HG02759 (cell line): ENCODE results near the gene CSNK1E.
"Not testable (repeated sequence)": the region's sequence is repeated elsewhere in the genome, so short reads cannot be mapped to it uniquely, and the experiment has no call there.

Experiments
- ATAC-seq: cut with Tn5 transposase; IDR thresholded peaks from one replicate; pipeline ENCODE4 v1.9.1; 2021; ENCODE audit warnings: mild to moderate bottlenecking, moderate library complexity; ENCODE audit not compliant: unreplicated experiment

Gene CSNK1E

GRCh38 chr22:38317122-38317994 is at the start of gene CSNK1E:
Gene CSNK1E (minus strand): TSS chr22:38317433. CDS start chr22:38314157, 3,276 bp downstream.
- peak; percentile 48 for ATAC-seq

DNA sequence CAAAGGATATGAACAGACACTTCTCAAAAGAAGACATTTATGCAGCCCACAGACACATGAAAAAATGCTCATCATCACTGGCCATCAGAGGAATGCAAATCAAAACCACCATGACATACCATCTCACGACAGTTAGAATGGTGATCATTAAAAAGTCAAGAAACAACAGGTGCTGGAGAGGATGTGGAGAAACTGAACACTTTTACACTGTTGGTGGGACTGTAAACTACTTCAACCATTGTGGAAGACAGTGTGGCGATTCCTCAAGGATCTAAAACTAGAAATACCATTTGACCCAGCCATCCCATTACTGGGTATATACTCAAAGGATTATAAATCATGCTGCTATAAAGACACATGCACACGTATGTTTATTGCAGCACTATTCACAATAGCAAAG is 48.6 kb upstream of the CSNK1E start:
- not testable (repeated sequence) for ATAC-seq

GRCh38 chr22:38365174-38365573 is 47.9 kb upstream of the CSNK1E start:
- not testable (repeated sequence) for ATAC-seq

GRCh38 chr22:38360560-38360959 is 43.3 kb upstream of the CSNK1E start:
- not testable (repeated sequence) for ATAC-seq

DNA sequence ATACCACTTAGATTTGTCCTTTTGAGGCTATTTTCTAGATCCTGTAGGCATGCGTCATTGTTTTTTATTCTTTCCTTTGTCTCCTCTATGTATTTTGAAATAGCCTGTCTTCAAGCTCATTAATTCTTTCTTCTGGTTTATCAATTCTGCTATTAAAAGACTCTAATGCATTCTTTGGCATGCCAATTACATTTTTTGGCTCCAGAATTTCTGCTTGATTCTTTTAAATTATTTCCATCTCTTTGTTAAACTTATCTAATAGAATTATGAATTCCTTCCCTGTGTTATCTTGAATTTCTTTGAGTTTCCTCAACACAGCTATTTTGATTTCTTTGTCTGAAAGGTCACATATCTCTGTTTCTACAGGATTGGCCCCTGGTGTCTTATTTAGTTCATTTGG is 42.6 kb upstream of the CSNK1E start:
- not testable (repeated sequence) for ATAC-seq

GRCh38 chr22:38357971-38358370 is 40.7 kb upstream of the CSNK1E start:
- not testable (repeated sequence) for ATAC-seq

DNA sequence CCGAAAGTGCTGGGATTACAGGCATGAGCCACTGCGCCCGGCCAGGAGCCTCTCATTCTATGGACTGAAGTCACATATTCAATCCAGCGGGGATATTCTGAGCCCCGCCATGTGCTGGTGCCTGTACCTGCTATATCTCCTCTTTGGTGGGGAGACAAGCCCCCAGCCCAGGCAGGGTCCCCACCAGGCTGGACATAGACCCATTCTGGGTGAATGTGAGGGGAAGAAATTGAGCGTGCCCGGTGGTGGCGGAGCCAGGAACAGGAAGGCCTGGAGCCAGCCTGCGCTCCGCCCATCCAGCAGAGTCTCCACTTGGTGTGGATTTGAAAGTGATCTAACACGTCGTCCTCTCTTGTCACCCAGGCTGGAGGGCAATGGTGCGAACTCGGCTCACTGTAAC is 38.0 kb upstream of the CSNK1E start:
- no peak for ATAC-seq

GRCh38 chr22:38353701-38354100 is 36.5 kb upstream of the CSNK1E start:
- no peak for ATAC-seq

GRCh38 chr22:38353142-38353629 is 36.0 kb upstream of the CSNK1E start:
- no peak for ATAC-seq

GRCh38 chr22:38352436-38352835 is 35.2 kb upstream of the CSNK1E start:
- ATAC-seq: no peak

DNA sequence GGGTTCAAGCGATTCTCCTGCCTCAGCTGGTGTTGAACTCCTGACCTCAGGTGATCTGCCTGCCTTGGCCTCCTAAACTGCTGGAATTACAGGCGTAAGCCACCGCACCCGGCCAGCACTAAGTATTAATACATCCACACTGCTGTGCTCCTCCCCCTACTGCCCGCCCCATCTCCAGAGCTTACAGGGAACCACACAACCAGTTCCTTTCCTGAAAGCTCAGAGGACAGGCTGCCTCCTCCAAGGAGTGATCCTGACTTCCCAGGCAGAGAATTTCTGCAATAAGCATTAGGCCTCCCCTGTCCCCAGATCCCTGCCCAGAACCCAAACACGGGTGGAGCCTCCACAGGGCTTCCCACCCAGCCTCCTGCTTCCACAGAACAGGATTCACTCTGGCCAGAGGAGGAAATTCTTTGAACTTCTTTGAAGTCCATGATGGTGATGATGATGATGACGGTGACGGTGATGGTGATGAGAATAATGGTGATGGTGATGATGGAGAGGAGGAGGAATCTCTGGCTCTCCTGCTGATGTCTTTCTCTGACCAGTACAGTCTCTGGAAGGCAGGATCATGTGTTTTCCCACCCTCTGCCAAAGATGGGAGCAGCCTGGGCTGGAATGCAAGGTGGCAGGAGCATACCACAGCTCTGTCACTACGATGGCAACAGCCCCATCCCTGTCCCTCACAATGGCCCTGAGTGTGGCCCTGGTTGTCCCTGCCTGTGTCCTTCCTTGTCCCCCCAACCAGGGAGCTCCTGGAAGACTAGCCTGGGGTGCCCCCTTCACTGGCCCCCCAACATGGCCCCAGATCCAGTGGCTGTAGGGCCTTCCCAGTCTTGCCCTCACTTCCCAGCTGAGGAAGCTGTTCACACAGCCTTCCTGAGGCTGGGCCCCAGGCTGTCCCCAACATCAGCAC is 33.5 kb upstream of the CSNK1E start:
- ATAC-seq: no peak

GRCh38 chr22:38348751-38349496 is 31.7 kb upstream of the CSNK1E start:
- no peak for ATAC-seq

DNA sequence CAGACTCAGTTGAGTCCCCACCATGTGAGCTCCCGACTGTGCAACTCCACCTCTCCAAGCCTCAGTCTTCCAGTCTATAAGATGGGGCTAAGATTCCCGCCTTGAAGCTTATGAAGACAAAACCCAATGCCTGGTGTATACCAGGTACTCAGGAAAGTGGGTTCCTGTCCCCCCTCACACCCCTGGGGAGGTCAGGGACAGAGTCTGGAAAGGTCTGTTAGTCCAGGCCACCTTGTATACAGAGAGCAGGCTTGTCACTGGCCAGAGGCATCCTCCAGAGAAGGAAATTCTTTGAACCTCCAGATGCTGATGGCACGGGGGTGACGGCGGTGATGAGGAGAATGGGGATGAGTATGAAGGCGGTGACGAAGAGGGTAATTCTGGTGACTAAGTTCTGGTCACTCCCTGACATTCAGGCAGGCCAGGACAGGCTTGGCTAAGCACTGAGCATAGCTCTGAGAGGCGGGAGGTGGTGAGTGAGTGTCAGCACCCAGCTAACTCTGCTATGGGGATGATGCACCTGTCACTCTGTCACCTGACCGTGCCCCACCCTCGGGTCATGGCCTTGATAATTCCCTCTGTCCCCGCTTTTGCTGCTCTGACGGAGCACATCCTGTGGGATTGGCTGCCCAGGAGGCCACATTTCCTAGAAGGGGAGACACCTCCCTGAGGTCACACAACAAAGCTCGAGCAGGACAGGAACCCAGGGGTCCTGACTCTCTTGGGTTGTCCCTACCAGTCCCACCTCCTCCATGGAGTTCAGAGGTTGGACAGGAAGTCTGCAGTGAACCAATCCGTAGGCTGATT is 30.9 kb upstream of the CSNK1E start:
- no peak for ATAC-seq

GRCh38 chr22:38347181-38347943 is 30.1 kb upstream of the CSNK1E start:
- no peak for ATAC-seq

DNA sequence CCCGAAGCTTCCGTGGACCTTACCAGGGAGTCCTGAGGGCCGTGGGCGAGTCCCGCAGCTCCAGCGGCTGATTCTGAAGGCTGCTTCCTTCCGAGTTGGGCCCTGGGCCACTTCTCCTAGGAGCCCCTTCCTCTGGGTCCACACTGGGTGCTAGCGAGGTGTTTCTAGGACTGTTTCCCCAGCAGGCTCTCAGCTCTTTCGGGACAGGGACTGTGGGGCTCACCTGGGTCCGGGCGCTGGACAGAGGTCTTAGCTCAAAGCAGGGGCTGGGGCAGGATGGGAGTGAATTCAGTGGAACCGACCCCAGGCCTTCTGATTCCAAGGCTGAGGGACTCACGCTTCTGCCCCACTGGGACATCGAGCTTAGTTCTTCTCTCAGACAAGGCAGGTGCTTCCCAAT is 29.3 kb upstream of the CSNK1E start:
- ATAC-seq: no peak

DNA sequence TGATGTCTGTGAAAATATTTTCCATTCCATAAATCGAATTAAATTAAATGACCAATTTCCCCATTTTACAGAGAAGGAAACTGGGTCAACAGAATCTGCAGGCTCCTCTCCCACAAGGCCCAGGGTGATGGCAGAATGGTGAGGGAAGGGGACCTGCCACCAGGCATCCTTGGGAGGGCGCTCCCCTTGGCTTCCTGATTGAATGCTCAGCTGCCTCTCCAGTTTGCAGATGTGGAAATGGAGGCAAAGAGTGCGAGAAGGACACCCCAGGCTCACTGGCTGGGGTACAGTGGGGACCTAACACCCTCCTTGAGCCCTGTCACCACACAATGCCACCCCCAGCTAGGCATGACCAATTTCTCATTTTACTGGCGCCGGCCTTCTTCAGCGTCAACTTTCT is 28.5 kb upstream of the CSNK1E start:
- no peak for ATAC-seq

GRCh38 chr22:38339893-38340292 is 22.7 kb upstream of the CSNK1E start:
- not testable (repeated sequence) for ATAC-seq

DNA sequence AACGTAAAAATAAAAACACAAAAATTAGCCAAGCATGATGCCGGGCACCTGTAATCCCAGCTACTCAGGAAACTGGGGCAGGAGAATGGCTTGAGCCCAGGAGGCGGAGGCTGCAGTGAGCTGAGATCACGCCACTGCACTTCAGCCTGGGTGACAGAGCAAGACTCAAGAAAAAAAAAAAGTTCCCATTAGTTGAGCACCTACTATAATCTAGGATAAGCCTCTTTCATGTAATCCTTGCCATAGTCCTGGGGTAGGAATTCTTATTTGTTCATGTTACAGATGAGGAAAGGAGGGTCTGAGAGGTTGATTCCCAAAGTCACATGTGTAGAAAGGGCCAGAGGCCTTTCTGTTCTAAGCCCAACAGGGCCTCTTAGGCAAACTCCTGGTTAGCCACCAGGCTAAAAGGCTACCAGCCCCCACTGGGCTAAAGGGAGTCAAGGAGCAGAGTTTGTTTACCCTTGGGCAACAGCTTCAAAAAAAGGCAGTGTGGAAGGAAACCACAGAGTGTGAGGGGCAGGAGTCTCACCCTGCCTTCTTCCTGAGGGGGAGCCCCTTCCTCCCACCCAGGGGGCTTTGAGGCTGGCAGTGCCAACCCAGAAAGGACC is 21.6 kb upstream of the CSNK1E start:
- ATAC-seq: no peak

GRCh38 chr22:38336699-38337098 is 19.5 kb upstream of the CSNK1E start:
- no peak for ATAC-seq
